ENCODE results near the gene USP14.

DNA sequence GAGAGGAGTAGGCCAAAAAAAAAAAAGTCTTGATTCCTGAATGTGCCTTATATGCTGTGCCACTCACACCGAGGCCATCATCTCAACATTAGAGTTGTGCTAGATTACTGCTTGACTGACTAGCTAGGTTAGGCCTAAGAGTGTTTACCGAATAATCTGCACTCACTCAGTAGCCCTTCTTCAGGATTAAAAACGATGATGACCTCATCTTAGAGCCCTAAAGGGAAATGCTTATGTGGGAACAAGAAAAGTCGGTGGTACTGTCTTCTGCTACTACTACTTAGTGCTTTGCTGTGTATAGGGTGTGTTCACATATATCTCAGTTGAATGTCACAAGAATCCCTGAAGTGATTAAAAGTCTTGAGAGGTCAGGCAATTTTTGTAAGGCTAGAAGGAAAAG lies 55.1 kb downstream of the USP14 start:
- TF ChIP-seq, protein P1, sequence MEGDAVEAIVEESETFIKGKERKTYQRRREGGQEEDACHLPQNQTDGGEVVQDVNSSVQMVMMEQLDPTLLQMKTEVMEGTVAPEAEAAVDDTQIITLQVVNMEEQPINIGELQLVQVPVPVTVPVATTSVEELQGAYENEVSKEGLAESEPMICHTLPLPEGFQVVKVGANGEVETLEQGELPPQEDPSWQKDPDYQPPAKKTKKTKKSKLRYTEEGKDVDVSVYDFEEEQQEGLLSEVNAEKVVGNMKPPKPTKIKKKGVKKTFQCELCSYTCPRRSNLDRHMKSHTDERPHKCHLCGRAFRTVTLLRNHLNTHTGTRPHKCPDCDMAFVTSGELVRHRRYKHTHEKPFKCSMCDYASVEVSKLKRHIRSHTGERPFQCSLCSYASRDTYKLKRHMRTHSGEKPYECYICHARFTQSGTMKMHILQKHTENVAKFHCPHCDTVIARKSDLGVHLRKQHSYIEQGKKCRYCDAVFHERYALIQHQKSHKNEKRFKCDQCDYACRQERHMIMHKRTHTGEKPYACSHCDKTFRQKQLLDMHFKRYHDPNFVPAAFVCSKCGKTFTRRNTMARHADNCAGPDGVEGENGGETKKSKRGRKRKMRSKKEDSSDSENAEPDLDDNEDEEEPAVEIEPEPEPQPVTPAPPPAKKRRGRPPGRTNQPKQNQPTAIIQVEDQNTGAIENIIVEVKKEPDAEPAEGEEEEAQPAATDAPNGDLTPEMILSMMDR (IDR thresholded peaks at IDR 0.05; ENCODE audit: borderline replicate concordance, extremely low read depth, low read length, poor library complexity, severe bottlenecking) = no peak
- TF ChIP-seq EZH2 (IDR thresholded peaks at IDR 0.05; ENCODE audit: borderline replicate concordance, low read depth, low read length, severe bottlenecking) = no peak

Measured in DND-41 (cell line).